Breast epithelium (tissue), 3 donors: ENCODE data around the gene MLLT6.

Experiments used
- CTCF ChIP-seq, 3 donors: fragments of 450-650 bp; IDR thresholded peaks; one replicate each; pipeline ENCODE4 v1.5.1; 2016 to 2017; ENCODE audit warnings: antibody characterized with exemption in 3 of 3, mild to moderate bottlenecking in 3 of 3, moderate library complexity in 3 of 3
- POLR2A ChIP-seq: fragments of 450-650 bp; IDR thresholded peaks from one replicate; pipeline ENCODE4 v1.6.1; 2016; ENCODE audit warnings: antibody characterized with exemption, mild to moderate bottlenecking, moderate library complexity
- POLR2AphosphoS5 ChIP-seq, 3 donors: sonication (generic); formaldehyde crosslinking; IDR thresholded peaks; one replicate each; pipeline ENCODE4 v1.6.1; 2017; ENCODE audit warnings: antibody characterized with exemption in 3 of 3

- no peak for TF ChIP-seq CTCF (IDR thresholded peaks at IDR 0.05)
- no peak for TF ChIP-seq POLR2AphosphoS5 (IDR thresholded peaks at IDR 0.05)
- no peak for TF ChIP-seq POLR2A
Measured at GRCh38 chr17:38669520-38669919, 35.6 kb upstream of the MLLT6 start.
